HepG2 (cell line): ENCODE measurements around the gene MZT1. TPM values are rescaled to one million over a fixed set of nuclear protein-coding genes. Genes with fewer than 3 reads are reported as not detected.

ENCODE experiments used
- CBX2 ChIP-seq, 2 experiments: fragments of 200-600 bp in 1 of 2; sonication (generic); formaldehyde crosslinking in 1 of 2; IDR thresholded peaks; 2 replicates each; pipeline versions ENCODE4 v1.7.0 to v1.8.1; 2018 to 2022; ENCODE audit warnings: low read depth in 2 of 2, low read length in 1 of 2, mild to moderate bottlenecking in 1 of 2, missing genetic modification reagents in 1 of 2
- CREBL2 ChIP-seq: sonication (generic); formaldehyde crosslinking; IDR thresholded peaks from 2 replicates; pipeline ENCODE4 v1.8.1; 2023; ENCODE audit warnings: missing genetic modification reagents, mild to moderate bottlenecking, borderline replicate concordance
- GRHL1 ChIP-seq: sonication (generic); formaldehyde crosslinking; conservative IDR thresholded peaks from 2 replicates; pipeline ENCODE4 v1.8.0; 2022; ENCODE audit warnings: missing genetic modification reagents
- HOXA7 ChIP-seq: sonication (generic); formaldehyde crosslinking; IDR thresholded peaks from 2 replicates; pipeline ENCODE4 v1.8.1; 2022; ENCODE audit warnings: mild to moderate bottlenecking, missing genetic modification reagents, moderate library complexity
- IRF9 ChIP-seq: sonication (generic); formaldehyde crosslinking; IDR thresholded peaks from 2 replicates; pipeline ENCODE4 v1.8.0; 2022; ENCODE audit warnings: missing genetic modification reagents, mild to moderate bottlenecking, borderline replicate concordance
- KLF13 ChIP-seq: sonication (generic); formaldehyde crosslinking; IDR thresholded peaks from 2 replicates; pipeline ENCODE4 v1.4.0; 2020; ENCODE audit warnings: mild to moderate bottlenecking, missing genetic modification reagents
- NONO ChIP-seq, 2 experiments: fragments of 450-650 bp in 1 of 2; sonication (generic) in 1 of 2; formaldehyde crosslinking in 1 of 2; IDR thresholded peaks in 1 of 2; conservative IDR thresholded peaks in 1 of 2; 2 replicates each; pipeline versions ENCODE4 v1.6.1 to v1.8.0; 2017 to 2022; ENCODE audit warnings: mild to moderate bottlenecking in 1 of 2, missing genetic modification reagents in 1 of 2, moderate library complexity in 1 of 2
- PAWR ChIP-seq: sonication (generic); formaldehyde crosslinking; IDR thresholded peaks from 2 replicates; pipeline ENCODE4 v1.4.0; 2020; ENCODE audit warnings: missing genetic modification reagents, mild to moderate bottlenecking, borderline replicate concordance
- SMARCE1 ChIP-seq: fragments of 450-650 bp; IDR thresholded peaks from 2 replicates; pipeline ENCODE4 v1.6.1; 2017; ENCODE audit warnings: borderline replicate concordance
- SRY ChIP-seq: sonication (generic); formaldehyde crosslinking; IDR thresholded peaks from 2 replicates; pipeline ENCODE4 v1.8.0; 2022; ENCODE audit warnings: mild to moderate bottlenecking, missing genetic modification reagents
- TFE3 ChIP-seq: IDR thresholded peaks from 2 replicates; pipeline ENCODE4 v1.6.1; 2016
- U2AF1 ChIP-seq: fragments of 200-400 bp; formaldehyde crosslinking; optimal IDR thresholded peaks from 2 replicates; pipeline ENCODE3; 2017; ENCODE audit warnings: mild to moderate bottlenecking, low read depth, low read length
- ZFYVE20 ChIP-seq: sonication (generic); formaldehyde crosslinking; IDR thresholded peaks from 2 replicates; pipeline ENCODE4 v1.8.0; 2023; ENCODE audit warnings: low read depth, mild to moderate bottlenecking, moderate library complexity, missing genetic modification reagents, borderline replicate concordance
- ZMYM3 ChIP-seq: sonication (generic); formaldehyde crosslinking; IDR thresholded peaks from 2 replicates; pipeline ENCODE4 v1.5.1; 2020; ENCODE audit warnings: mild to moderate bottlenecking, missing genetic modification reagents
- ZNF224 ChIP-seq: sonication (generic); formaldehyde crosslinking; IDR thresholded peaks from 2 replicates; pipeline ENCODE4 v1.5.0; 2020; ENCODE audit warnings: mild to moderate bottlenecking, missing genetic modification reagents
- ZNF354B ChIP-seq: sonication (generic); formaldehyde crosslinking; IDR thresholded peaks from 2 replicates; pipeline ENCODE4 v1.8.0; 2022; ENCODE audit warnings: mild to moderate bottlenecking, missing genetic modification reagents
- ZNF788 ChIP-seq: sonication (generic); formaldehyde crosslinking; IDR thresholded peaks from 2 replicates; pipeline ENCODE4 v1.5.0; 2020; ENCODE audit warnings: mild to moderate bottlenecking, missing genetic modification reagents, borderline replicate concordance
- polyA plus RNA-seq, 8 experiments: library from polyadenylated mRNA; depleted of rRNA in 3 of 8; stranded (reverse) in 7 of 8; unstranded in 1 of 8; fragments of >200 nt; fragmentation: Illumina TruSeq in 4 of 8; extraction: Trizol in 4 of 8; gene quantifications; 2 replicates each; pipeline versions ENCODE4 v1.2.1 to v1.2.3, GENCODE V29; 2011 to 2016; ENCODE audit warnings: low read depth in 4 of 8, missing spikeins in 1 of 8, mixed read lengths in 1 of 8; ENCODE audit not compliant: insufficient read depth in 1 of 8
- total RNA-seq, 5 experiments: library from RNA; depleted of rRNA; stranded (reverse); fragments of >200 nt; fragmentation: Illumina TruSeq; extraction: Trizol; gene quantifications; 2 replicates each; pipeline ENCODE4 v1.2.3, GENCODE V29; 2016; ENCODE audit warnings: low read depth in 1 of 5

MZT1 gene
- total and polyA plus RNA-seq, 2 of the 13 experiments (the other 11 are each of a cell fraction or from before 2014, with no cell fraction given): 11.7 to 17.2 TPM

- no peak for TF ChIP-seq CBX2 (IDR thresholded peaks at IDR 0.05; ENCODE audit: low read depth, low read length)
- peak; percentile 96 for TF ChIP-seq CBX2 (CRISPR knock-in tag; IDR thresholded peaks at IDR 0.05; ENCODE audit: low read depth)
- TF ChIP-seq ZNF224: 0 out of 2 replicates have a peak, but pooled peaks have one; percentile 80
- TF ChIP-seq TFE3 (CRISPR knock-in tag): peak; percentile 67; the same call in 1 of the 2 replicates
- no peak for TF ChIP-seq U2AF1
- peak; percentile 92; the same call in 1 of the 2 replicates for TF ChIP-seq SRY (CRISPR knock-in tag)
- peak; percentile 99 for TF ChIP-seq ZNF354B (CRISPR knock-in tag)
- no peak for TF ChIP-seq SMARCE1
- TF ChIP-seq PAWR (CRISPR knock-in tag): 0 out of 2 replicates have a peak, but pooled peaks have one; percentile 42
- TF ChIP-seq ZFYVE20 (CRISPR knock-in tag): peak; percentile 99
- TF ChIP-seq KLF13: peak; percentile 68; the same call in 1 of the 2 replicates
- TF ChIP-seq CREBL2: no peak; the same call in 1 of the 2 replicates
- TF ChIP-seq NONO (IDR thresholded peaks at IDR 0.05): no peak
- peak; percentile 70 for TF ChIP-seq NONO (CRISPR knock-in tag; conservative IDR thresholded peaks at IDR 0.05)
- TF ChIP-seq IRF9: peak; percentile 76; the same call in 1 of the 2 replicates
- peak; percentile 94 for TF ChIP-seq GRHL1
- peak; percentile 97 for TF ChIP-seq ZNF788 (CRISPR knock-in tag)
- TF ChIP-seq HOXA7 (CRISPR knock-in tag): peak; percentile 99
- TF ChIP-seq ZMYM3 (CRISPR knock-in tag): no peak
These were observed at the start of gene MZT1, which contains the start of gene BORA (continued) for GRCh38 chr13:72727417-72728289.
